Ecto neural progenitor cell (in vitro differentiated cells): Measurements from ENCODE around the gene PDE4D.

ENCODE experiments used
- DNase-seq: peaks from one replicate; pipeline ENCODE4 v3.0.0-alpha.2; 2018; ENCODE audit warnings: low spot score

The PDE4D gene

DNA sequence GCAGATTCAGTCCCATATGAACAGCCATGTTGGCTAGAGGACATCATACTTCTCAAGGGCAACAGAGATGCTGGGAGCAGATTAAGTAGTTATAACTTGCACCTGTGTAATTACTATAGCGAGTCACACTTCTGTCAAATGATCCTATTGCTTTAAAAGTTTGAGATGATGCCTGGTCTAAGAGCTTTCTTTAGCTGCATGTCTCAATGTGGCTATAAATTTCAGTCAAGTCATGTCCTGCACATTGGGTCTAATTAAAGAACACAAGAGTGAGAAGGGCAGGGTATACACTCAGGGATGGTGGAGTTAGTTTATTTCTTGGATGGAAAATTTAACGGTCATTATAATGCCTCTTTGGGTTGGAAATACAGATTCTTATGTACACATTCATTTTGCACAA, 753.4 kb downstream of the PDE4D start:
- DNase-seq = no peak

DNA sequence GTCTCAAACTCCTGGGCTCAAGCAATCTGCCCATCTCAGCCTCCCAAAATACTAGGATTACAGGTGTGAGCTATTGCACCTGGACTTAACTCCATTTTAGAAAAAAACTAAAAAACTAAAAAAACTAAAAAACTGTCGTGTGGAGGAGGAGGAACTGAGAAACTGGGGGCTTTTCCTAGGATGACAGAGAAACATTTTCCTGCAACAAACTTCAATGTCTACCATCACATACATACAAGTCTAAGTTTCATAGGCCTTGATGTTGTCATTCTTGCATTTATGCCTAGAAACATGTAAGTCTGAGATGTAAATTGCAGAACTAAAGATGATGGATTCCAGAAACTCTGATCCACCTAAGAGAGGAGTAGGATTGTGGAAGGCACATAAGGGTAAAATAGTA, 753.8 kb downstream of the PDE4D start:
- no peak for DNase-seq

DNA sequence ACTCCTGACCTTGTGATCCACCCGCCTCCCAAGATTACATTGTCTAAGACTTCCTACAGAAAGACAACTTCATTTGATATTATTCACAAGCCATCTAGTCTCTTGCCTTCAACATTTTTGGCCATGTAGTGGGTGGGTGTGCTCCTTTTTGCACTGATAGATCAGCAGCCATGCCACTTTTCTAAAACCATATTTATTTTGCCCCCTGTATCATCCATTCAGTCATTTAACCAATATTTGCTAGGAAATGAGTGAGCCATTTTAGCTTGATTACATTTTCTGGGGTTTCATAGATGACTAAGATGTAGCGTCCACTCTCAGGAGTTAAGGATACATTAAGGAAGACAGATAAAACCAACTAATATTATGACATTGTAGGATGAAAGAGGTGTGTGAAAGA, 755.0 kb downstream of the PDE4D start:
- no peak for DNase-seq

DNA sequence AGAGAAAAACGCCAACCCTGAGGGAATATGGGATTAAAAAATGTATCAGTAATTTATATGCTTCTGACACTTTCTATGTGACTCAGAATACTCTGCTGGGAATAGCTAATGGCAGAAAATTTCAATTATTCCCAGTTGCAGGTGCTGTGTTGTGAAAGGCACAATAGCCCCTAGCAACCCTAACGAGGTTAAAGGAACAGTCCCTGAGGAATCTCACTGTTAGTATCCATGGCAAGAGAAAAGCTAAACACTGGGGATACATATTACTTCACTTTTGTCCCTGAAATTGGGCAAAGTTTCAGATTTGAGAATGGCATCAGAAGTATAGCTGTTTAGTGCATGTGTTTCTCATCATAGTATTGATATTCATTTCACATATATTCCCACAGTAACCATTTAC, 755.7 kb downstream of the PDE4D start:
- no peak for DNase-seq

DNA sequence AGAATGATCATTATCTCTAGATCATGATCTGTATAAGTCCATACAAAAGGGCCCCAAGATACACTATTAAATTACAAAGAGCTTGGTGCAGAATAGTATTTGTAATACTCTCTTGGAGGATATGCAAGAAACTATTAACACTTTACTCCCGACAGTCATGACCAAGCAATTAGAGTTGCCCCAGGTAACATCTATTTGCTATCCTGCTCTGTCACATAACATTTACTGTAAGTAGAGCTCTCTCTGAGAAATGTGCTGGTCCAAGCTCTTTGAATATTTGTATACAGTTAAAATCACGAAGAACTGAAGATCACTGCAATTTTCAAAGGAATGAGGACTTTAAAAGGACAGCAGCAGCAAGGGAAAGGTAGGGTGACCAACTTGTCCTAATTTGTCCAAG, 757.0 kb downstream of the PDE4D start:
- DNase-seq = no peak

DNA sequence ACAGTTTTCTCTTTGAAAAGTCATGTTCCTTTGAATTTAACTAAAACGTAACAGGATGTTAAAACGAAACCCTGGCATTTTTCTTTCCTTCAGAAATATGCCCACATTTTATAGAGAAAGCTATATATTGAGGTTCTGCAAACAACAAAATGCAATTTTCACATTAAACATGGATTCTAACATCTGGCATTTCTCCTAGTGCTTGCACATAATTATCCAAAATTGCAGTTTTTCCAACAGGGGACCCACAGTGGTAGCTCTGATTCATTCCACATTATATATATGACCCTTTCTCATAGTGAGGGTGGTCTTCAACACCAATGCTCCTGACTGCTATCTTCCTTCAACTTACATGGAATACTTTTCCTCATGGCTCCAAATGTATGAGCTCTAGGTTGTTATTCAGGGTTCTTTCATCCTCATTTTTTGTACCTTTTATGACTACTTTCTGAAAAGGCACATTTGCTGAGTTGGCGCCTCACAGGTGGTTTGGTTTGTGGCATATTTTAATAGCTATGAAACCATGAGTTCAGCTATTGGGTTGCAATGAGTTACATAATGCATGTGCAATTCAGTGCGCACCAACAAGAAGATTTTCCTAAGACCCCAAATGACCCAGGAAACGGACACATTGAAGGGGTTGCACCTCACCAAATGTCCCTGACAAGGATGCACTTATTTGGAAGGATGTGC, 758.9 kb downstream of the PDE4D start:
- no peak for DNase-seq

DNA sequence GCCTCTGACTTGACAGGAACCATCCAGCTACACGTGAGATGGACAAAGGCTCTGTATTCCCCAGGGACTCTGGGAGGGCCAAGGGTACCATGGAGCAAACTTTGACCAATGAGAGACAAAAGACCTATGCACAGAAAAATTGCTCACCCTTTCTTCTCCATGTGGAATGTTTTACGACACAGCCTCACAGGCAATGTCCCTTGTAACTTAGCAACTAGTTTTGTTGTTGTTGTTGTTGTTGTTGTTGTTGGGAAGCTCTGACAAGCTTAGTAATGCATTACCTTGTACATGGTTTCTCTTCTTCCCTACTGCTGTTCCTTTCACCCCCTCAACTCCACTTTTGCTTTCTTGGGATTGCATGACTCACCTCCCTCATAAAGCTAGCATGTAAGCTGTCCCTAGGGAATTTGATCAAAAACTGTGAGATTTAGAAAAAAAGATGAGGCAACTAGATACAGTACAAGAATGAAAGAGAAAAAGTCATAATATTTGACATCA, 759.7 kb downstream of the PDE4D start:
- DNase-seq = no peak

DNA sequence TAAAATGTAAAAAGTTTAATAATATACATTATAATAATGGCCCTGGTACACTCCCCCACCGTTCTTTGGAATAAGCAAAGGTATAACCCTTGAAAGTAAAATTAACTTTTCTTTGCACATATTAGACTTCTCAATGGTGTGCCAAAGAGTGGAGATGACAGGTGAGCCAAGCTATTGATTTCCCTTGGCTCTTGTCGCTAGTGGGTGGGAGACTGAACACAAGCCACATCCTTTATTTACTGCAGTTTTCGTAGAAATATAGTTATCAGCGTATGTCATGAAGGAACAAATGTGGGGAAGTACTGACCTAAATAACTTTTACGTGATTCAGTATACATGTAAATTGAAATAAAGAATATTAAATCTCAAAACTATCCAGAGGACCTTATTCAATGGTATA, 761.4 kb downstream of the PDE4D start:
- DNase-seq = no peak

DNA sequence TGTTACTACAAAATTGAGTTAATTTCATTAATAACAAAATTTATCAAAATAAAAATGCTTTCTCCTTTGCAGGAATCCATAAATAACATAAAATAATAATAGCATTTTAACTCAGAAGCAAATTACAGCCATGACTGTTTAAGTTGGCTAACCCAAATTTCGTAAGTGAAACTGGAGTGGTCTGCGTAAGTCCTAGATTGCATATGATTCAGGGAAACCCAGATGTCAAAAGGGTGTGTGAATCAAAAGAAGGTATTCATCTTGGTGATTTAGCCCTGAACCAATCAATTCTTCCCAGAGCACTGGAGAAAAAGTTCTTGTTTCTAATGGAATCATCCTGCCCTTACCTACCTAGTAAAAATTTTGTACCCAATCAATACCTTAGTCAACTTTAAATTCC, 763.1 kb downstream of the PDE4D start:
- DNase-seq = no peak

DNA sequence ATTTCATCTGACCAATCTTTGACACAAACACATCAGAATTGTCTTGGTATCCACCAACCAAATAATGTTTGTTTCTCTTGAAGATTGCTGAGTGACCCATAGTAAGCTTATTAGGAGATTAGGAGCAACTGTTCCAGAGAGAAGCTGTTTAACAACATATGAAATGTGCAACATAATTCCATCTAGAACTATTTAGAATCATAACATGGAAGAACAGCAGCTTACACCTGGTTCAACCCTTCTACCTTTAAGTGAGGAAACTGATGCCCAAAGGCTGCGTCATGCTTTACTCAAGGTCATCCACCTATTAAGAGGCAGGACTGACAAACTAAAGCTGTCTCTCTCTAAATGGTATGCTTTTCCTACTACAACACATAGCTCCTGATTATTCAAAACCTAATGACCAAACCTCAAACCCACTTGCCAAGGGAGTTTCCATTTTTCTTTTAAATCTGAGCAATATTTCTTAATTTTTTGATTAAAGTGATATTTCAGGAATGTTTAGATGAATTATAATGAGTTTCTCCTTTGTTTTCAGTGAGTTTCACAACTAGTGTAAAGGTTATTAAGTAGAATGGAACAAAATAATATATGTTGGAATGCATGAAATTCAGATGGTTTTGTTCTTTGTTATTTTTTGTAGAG, 764.8 kb downstream of the PDE4D start:
- DNase-seq = no peak

DNA sequence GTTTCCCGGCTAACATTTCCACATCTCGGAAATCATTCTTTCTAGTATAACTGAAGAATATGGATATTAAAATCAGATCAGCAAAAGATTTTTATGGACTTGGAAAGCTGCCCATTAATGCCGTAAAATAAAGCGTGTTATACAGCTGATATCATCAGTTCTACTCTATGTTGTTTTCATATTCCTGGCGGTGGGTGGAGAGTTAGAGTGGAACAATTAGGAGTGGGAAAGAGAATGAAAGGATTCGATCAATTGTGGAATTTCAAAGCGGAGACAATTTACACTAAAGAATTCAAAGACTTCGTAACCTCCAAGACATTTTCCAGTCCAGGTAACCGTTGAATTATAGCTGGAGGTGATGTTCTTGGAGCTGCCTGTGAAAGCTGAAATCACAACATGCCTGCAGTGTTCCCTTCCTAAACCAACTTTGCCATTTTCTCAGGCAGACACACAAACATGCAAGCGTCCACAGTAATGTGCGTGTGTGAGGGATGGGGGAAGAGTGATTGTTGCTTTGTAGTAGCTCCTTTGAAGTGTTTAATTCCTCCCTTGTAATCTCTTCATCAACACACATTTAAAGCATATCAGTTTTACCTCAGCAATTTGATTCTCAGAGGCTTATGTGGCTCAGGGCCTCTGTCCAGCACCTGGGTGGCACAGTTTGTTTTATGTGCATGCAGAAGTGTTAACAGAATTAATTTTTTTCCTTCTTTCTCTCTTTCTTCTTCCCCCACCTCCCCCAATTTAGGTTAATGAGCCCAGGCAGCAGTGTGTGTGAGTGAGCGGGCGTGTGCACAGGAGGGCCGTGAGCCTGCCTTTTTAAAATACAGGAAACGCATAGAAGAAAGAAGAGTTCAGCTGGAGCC, 766.6 kb downstream of the PDE4D start:
- no peak for DNase-seq

DNA sequence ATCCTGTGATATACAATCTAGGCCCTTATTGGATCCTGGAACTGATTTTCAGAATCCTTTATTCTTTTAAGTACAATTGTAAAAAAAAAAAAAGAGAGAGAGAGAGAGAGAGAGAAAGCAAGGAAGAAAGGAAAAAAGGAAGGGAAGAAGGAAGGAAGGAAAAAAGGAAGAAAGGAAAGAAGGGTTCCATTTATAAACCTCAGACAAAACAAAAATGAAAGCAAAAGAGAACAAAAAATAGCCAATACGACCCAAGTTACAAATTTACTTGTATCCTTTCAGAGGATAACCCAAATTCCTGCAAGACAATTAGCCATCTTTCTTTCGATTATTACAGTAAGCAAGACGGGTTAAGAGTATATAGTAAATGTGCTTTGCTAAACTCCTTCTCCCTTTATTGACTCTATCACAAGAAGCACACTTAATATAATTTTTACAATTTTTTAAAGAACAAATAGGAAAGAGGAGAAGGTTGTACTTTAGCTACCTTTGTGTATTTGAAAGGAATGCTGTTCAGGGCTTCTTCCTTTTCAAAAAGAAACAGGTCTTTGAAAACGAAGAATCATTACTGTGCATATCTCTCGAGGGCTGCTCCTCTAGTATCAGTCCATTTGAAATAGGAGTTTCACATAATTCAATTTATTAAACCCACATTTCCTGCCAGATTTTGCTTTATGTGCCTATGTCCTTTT, 767.4 kb downstream of the PDE4D start:
- DNase-seq = no peak

DNA sequence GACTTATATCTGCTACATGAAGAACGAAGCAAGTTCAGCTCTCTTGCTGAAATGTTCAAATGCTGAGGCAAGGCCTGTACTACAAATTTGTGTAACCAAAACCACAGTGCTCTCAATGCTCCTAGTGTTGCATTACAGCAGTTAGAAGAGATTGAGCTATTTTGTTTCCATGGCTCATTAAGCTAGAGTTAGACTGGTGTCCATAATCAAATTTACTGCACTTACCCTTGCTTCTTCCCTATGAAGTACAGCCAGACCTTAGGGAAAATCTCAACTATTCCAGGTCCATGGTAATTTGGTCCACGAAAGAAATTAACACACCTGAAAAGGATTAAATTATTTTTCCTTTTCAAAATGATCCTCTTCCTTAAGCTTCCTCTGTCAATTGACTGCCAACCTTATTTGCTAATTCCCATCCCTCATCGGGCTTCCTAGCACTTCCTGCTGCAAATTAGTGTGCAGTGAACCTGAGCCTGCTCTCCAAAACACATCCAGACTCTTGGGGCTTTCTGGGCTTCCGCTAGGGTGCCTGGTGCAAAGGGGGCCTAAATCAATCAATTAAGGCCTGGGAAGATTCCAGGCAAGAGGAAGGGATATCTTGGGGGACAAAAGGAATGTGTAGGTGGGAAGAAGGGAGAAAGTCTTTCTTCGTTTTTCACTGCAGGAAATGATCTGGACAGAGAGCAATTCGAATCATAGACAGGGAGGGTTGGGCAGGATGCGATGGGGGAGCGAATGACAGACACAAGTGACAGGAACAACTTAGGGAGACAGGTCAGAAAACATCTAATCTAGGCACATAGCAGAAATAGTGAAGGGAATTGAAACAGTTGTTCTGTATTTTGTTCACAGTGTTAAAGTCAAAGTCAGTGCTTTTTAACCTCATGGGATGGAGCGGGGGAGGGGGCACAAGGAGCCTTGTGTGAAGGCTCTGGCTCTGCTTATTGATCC, 768.2 kb downstream of the PDE4D start:
- no peak for DNase-seq

DNA sequence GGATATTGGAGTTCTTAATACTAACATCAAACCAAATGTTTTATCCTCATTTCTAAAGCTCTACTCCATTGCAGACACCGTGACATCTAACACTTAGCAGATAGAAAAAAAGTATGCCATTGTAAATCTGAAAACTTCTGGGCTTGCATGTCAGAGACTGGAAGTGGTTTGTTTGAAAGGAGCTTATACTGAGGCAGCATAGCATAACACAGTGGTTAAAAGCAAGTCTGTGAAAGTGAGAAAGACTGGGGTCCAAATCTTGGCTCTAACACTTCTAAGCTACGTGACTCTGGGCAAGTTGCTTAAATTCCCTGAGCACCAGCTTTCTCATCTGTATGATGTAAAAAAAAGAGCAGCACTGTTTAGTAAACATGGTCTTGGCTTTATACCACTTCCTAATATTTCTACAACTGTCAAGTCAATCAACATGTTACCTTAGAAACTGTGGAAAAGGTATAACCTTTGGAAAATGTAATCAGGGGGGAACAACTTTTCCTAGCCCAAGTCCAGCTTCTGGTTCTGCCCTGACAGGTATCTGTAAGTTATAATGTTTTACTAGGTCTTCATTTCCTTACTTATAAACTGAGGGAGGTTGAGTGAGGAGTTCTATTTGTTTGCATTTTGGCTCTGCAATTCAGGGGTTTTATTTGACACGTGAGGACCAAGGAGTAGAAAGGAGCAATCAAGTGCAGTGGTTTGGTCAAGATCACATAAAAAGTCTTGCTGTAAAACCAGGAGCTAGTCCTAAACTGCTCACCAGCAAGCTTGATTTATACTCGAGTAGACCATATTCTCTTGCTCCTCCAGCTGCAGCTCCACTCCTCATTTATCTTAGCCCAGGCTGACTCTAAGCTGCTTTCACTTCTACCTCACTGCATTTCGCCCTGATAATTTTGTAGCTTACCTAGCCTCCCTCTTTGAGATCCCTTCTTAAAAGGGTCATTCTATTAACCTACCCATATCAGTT, 769.6 kb downstream of the PDE4D start:
- no peak for DNase-seq

DNA sequence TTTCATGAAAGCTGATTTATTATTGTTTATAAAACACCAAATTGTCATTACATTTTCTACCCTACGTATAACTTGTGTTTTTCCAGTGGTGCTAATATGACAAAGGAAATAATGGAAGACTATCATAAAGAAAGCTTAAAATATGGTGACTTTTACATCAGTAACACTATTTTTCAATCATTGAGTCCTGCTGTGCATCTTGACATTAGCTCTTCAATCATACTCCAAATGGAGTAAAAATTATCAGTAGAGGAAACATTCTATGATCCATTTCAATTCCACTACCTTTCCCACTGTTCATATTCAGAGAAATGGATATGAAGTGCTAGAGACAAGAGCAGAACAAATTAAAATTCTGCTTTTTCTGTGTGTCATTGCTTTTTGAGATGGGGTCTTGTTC, 774.0 kb downstream of the PDE4D start:
- DNase-seq = no peak

DNA sequence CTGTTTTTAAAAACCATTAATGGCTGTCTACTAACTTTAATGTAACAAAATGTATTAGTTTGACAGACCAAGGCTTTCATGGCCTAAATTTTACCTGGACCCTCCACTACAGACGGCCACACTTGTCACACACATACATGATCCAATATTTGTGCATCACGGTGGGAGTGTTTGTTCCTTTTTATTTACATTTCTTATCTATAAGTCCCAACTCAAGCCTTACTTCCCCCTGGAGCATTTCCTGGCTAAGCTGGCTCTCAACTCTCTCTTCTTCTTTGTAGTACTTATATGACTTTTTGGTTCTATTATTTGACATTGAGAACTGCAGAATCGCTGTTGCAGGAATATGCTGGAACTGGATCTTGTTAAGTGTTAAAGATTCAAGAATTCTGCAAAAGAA, 776.2 kb downstream of the PDE4D start:
- no peak for DNase-seq

DNA sequence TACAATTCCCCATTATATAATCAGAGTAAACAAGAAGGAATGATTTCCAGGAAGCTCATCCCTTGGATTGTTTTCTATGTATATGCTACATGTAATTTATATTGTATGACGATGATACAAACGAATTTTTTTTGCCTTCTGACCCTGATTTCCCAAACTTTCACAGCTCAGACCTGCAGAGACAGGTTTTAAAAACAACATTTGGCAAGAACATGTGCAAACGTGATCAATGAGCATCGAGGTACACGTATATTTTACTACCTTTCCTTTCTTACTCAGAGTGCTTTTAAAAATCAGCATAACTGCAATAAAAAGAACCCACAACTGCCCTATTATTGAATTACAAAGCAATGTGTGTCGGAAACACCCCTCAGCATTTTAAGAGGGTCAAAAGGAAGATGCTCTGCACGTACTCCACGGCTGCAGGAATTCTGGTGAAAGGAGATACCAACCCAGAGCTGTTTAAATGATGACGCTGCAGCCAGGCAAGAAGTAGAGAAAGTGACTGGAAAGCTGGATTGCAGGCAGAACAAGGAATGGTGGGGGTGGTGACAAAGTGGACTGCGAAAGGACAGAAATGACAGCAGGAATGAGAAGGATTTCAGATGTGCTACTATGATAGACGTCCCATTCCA, 777.2 kb downstream of the PDE4D start:
- DNase-seq = no peak

DNA sequence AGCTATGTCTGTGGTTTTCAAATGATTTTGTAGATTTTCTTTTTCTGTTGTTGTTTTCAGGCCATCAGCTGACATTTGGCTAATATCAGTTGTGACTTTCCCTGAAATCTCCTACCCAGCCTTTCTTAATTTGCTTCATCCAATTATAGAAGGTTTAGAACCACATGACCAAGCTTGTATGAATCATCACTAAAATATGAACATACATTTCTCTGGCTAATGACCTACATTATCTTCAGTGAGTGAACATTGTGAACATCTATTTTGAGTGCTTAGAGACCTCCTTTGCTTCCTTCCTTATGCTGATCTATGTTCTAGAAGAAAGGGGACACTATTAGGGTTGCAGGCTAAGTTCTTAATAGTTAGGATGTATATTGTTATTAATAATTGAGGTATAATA, 778.2 kb downstream of the PDE4D start:
- no peak for DNase-seq

DNA sequence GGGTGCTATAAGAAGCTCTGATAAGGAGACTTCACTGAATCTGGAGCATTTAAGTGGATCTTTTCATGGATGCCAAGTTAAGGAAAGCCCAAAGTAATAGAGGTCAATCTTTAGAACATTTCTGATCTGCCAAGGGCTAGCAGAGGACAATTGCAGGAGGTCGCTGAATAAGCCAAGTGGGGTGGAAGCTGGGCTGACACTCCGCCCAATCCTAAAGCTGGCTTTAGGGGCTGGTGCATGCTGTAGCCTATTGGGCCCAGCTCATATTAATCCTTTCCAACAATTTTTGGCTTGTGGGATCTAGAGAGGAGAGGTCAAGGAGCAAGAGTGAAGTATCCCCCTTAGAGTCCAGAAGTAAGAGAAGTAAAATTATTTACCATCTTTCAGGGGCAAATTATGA, 784.1 kb downstream of the PDE4D start:
- no peak for DNase-seq

DNA sequence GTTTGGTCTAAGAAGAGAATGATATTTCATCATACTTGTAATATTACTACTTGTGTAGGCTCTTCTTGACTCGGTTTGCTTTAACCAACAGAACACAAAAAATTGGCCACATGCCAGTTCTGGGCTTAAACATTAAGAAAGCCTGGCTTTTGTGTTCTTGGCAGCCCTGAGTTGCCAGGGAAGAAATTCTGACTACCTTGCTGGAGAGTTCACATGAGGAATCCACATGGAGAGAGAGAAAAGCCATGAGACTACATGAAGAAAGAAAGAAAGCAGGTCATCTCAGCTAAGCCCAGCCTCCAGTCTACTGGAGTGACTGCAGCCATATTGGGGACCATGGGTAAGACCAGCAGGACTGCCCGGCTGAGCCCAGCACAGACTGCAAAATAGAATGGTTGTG, 785.8 kb downstream of the PDE4D start:
- DNase-seq = no peak
